ENCODE measurements around the gene AK5.

Gene AK5

GRCh38 chr1:77550135-77550534 is 268.3 kb downstream of the AK5 start:
- no peak for DNase-seq

GRCh38 chr1:77552626-77553025 is 270.8 kb downstream of the AK5 start:
- no peak for DNase-seq

GRCh38 chr1:77553568-77554291 is 271.9 kb downstream of the AK5 start:
- DNase-seq, result no peak

- DNase-seq, result no peak
Observed at GRCh38 chr1:77556045-77556444, 274.2 kb downstream of the AK5 start.

GRCh38 chr1:77557053-77557452 is 275.2 kb downstream of the AK5 start:
- no peak for DNase-seq

GRCh38 chr1:77558591-77559164 is 276.9 kb downstream of the AK5 start:
- DNase-seq, result no peak

GRCh38 chr1:77560741-77561140 is 278.9 kb downstream of the AK5 start:
- no peak for DNase-seq

GRCh38 chr1:77562596-77563150 is 280.9 kb downstream of the AK5 start:
- DNase-seq, result no peak

- DNase-seq, result no peak
Observed at GRCh38 chr1:77565321-77565720, 283.5 kb downstream of the AK5 start.

- no peak for DNase-seq
Observed at GRCh38 chr1:77571642-77572041, 289.8 kb downstream of the AK5 start.

GRCh38 chr1:77579547-77579946 is 297.7 kb downstream of the AK5 start:
- DNase-seq, result no peak

GRCh38 chr1:77582905-77583304 is 301.1 kb downstream of the AK5 start:
- no peak for DNase-seq

GRCh38 chr1:77583483-77583882 is 301.7 kb downstream of the AK5 start:
- no peak for DNase-seq

- no peak for DNase-seq
Observed at GRCh38 chr1:77584884-77585283, 303.1 kb downstream of the AK5 start.

- no peak for DNase-seq
Observed at GRCh38 chr1:77585610-77586314, 303.9 kb downstream of the AK5 start.

GRCh38 chr1:77589231-77589630 is 307.4 kb downstream of the AK5 start:
- DNase-seq, result no peak

- no peak for DNase-seq
Observed at GRCh38 chr1:77590651-77591050, 308.8 kb downstream of the AK5 start.

- no peak for DNase-seq
Observed at GRCh38 chr1:77592906-77593305, 311.1 kb downstream of the AK5 start.

GRCh38 chr1:77594366-77595112 is 312.7 kb downstream of the AK5 start:
- DNase-seq, result no peak

GRCh38 chr1:77597310-77597709 is 315.5 kb downstream of the AK5 start:
- no peak for DNase-seq

- no peak for DNase-seq
Observed at GRCh38 chr1:77605246-77606026, 323.6 kb downstream of the AK5 start.

- no peak for DNase-seq
Observed at GRCh38 chr1:77608893-77609292, 327.1 kb downstream of the AK5 start.

All from CD4-positive, alpha-beta T cell treated with Interleukin-10 for 1 hour (primary cell).